Neuronal stem cell (in vitro differentiated cells): ENCODE data around the gene RAN.
A peak's percentile ranks its signal among the peaks of the same experiment; 100 is the strongest.

Source experiments
- DNase-seq: peaks from one replicate; pipeline ENCODE4 v3.0.0-alpha.2; 2013; ENCODE audit warnings: low spot score
- H2AFZ ChIP-seq: one replicate; pipeline ENCODE4 v1.6.1; 2013; ENCODE audit warnings: mild to moderate bottlenecking, low read length, inconsistent platforms
- H2AK5ac ChIP-seq: 2 replicates; pipeline ENCODE4 v1.6.1; 2013; ENCODE audit warnings: low read depth, mild to moderate bottlenecking, inconsistent platforms, low read length, moderate library complexity, mixed read lengths
- H2BK120ac ChIP-seq: 2 replicates; pipeline ENCODE4 v1.6.1; 2013; ENCODE audit warnings: low read depth, mild to moderate bottlenecking, inconsistent platforms, low read length, moderate library complexity, mixed read lengths
- H2BK12ac ChIP-seq: one replicate; pipeline ENCODE4 v1.6.1; 2013; ENCODE audit warnings: low read length, inconsistent platforms
- H2BK15ac ChIP-seq: 2 replicates; pipeline ENCODE4 v1.6.1; 2013; ENCODE audit warnings: mild to moderate bottlenecking, low read length, inconsistent platforms, mixed read lengths
- H2BK5ac ChIP-seq: one replicate; pipeline ENCODE4 v1.6.1; 2013; ENCODE audit warnings: inconsistent platforms, mild to moderate bottlenecking, low read length, moderate library complexity
- H3K14ac ChIP-seq: one replicate; pipeline ENCODE4 v1.6.1; 2013; ENCODE audit warnings: low read length, inconsistent platforms
- H3K18ac ChIP-seq: 2 replicates; pipeline ENCODE4 v1.6.1; 2013; ENCODE audit warnings: low read length, inconsistent platforms
- H3K23ac ChIP-seq: 2 replicates; pipeline ENCODE4 v1.6.1; 2013; ENCODE audit warnings: low read depth, mild to moderate bottlenecking, mixed read lengths, low read length, inconsistent platforms; ENCODE audit not compliant: poor library complexity
- H3K27ac ChIP-seq: replicated peaks from 3 replicates; pipeline ENCODE4 v1.5.1; 2013; ENCODE audit warnings: low read length, inconsistent platforms
- H3K27me3 ChIP-seq, 3 experiments: 2 replicates each; pipeline ENCODE4 v1.6.1; 2013; ENCODE audit warnings: low read length in 3 of 3, mild to moderate bottlenecking in 2 of 3, inconsistent platforms in 1 of 3, low read depth in 1 of 3, mixed read lengths in 1 of 3, moderate library complexity in 1 of 3; ENCODE audit not compliant: control insufficient read depth in 3 of 3, insufficient read depth in 3 of 3
- H3K36me3 ChIP-seq, 2 donors: replicated peaks in 1 of 2; 2 replicates each; pipeline ENCODE4 v1.6.1; 2013; ENCODE audit warnings: low read length in 2 of 2; ENCODE audit not compliant: control insufficient read depth in 2 of 2, insufficient read depth in 2 of 2
- H3K4ac ChIP-seq: 2 replicates; pipeline ENCODE4 v1.6.1; 2013; ENCODE audit warnings: inconsistent platforms, mild to moderate bottlenecking, low read length, moderate library complexity
- H3K4me1 ChIP-seq, 2 donors: 1 replicate in 1 of 2; 2 replicates in 1 of 2; pipeline ENCODE4 v1.6.1; 2013; ENCODE audit warnings: low read length in 2 of 2, low read depth in 1 of 2; ENCODE audit not compliant: control insufficient read depth in 2 of 2, insufficient read depth in 1 of 2
- H3K4me2 ChIP-seq: one replicate; pipeline ENCODE4 v1.6.1; 2013; ENCODE audit warnings: mild to moderate bottlenecking, low read length, inconsistent platforms; ENCODE audit not compliant: insufficient read depth, poor library complexity, severe bottlenecking
- H3K4me3 ChIP-seq, 2 donors: 2 replicates each; pipeline ENCODE4 v1.5.1; 2013; ENCODE audit warnings: low read length in 2 of 2, mild to moderate bottlenecking in 2 of 2, inconsistent platforms in 1 of 2, moderate library complexity in 1 of 2
- H3K79me1 ChIP-seq: one replicate; pipeline ENCODE4 v1.6.1; 2013; ENCODE audit warnings: low read depth, mild to moderate bottlenecking, inconsistent platforms, low read length, moderate library complexity
- H3K9ac ChIP-seq: one replicate; pipeline ENCODE4 v1.6.1; 2013; ENCODE audit warnings: mild to moderate bottlenecking, low read depth, low read length, inconsistent platforms; ENCODE audit not compliant: poor library complexity
- H3K9me3 ChIP-seq, 2 donors: replicated peaks in 1 of 2; 2 replicates each; pipeline versions ENCODE3 to v1.6.1; 2013; ENCODE audit warnings: low read length in 2 of 2, mild to moderate bottlenecking in 2 of 2, inconsistent platforms in 1 of 2, low read depth in 1 of 2, mixed read lengths in 1 of 2, moderate library complexity in 1 of 2; ENCODE audit not compliant: control insufficient read depth in 2 of 2, insufficient read depth in 1 of 2
- H4K8ac ChIP-seq: one replicate; pipeline ENCODE4 v1.6.1; 2013; ENCODE audit warnings: low read depth, mild to moderate bottlenecking, inconsistent platforms, low read length, moderate library complexity
- H4K91ac ChIP-seq: one replicate; pipeline ENCODE4 v1.6.1; 2013; ENCODE audit warnings: low read length, low read depth, mild to moderate bottlenecking, inconsistent platforms; ENCODE audit not compliant: poor library complexity
- WGBS, 2 donors: extraction: QIAGEN DNeasy Blood & Tissue Kit; methylation state at CpG; one replicate each; pipeline ENCODE4 v1.1.7; 2013; ENCODE audit warnings: missing lambda C conversion rate in 2 of 2, mixed read lengths in 1 of 2; ENCODE audit not compliant: insufficient read length in 2 of 2, insufficient replicate concordance in 1 of 2; ENCODE audit errors: extremely low coverage in 2 of 2; 5-methylcytosine and 5-hydroxymethylcytosine counted together

Gene RAN

DNA sequence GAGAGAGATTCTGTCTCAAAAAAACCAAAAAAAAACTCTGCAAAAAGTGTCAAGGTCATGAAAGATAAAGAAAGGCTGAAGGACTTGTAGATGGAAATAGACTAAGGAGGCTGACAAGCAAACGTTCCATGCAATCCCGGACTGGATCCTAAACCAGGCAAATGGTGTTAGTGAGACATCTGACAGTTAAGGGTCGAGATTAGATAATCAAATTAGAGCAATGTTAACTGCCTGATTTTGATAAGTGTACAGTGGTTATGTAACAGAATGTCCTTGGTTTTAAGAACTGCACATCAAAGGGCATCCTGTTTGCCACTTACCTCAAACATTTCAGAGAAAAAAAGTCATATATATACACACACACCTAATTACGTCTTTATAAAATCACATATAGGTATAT lies 3.5 kb upstream of the RAN start:
- H2AK5ac ChIP-seq, result no peak overlapping the region
- H3K27ac ChIP-seq, result no peak overlapping the region
- DNase-seq, result no peak
- no peak overlapping the region for H3K18ac ChIP-seq
- no peak overlapping the region for H2BK5ac ChIP-seq
- no peak overlapping the region for H2BK120ac ChIP-seq
- WGBS, 2 donors, result no CpG with 5 or more reads among the region's 4 CpGs
- H3K27me3 ChIP-seq, result no peaks in the 10 kb centered on the region
- no peak overlapping the region for H3K14ac ChIP-seq
- no peak overlapping the region for H3K4me2 ChIP-seq
- H3K23ac ChIP-seq, result no peak overlapping the region
- H2AFZ ChIP-seq, result no peak overlapping the region
- H3K4me1 ChIP-seq, result peaks cover 1 to 5% of the 10 kb centered on the region in 2 donors
- no peak overlapping the region for H4K8ac ChIP-seq
- H3K36me3 ChIP-seq, result peaks cover 4 to 10% of the 10 kb centered on the region in 2 donors
- no peak overlapping the region for H3K4ac ChIP-seq
- H3K9me3 ChIP-seq, result no peaks in the 10 kb centered on the region
- H2BK15ac ChIP-seq, result no peak overlapping the region
- no peak overlapping the region for H4K91ac ChIP-seq
- no peaks in the 10 kb centered on the region for H3K79me1 ChIP-seq
- no peak overlapping the region for H3K4me3 ChIP-seq
- no peak overlapping the region for H3K9ac ChIP-seq
- no peak overlapping the region for H2BK12ac ChIP-seq

- H4K8ac ChIP-seq, result no peak overlapping the region
- H3K14ac ChIP-seq, result no peak overlapping the region
- peak overlapping the region; percentile 98 for H3K23ac ChIP-seq
- H3K36me3 ChIP-seq, result peaks cover 19 to 33% of the 10 kb centered on the region in 2 donors
- peaks cover 2% of the 10 kb centered on the region for H3K79me1 ChIP-seq
- H3K4me2 ChIP-seq, result no peak overlapping the region
- no peak overlapping the region for H3K18ac ChIP-seq
- peak overlapping the region; percentile 99 for H2AFZ ChIP-seq
- no peak overlapping the region for H2AK5ac ChIP-seq
- no peak overlapping the region for H2BK15ac ChIP-seq
- H3K4me3 ChIP-seq, result no peak overlapping the region
- H3K27ac ChIP-seq, result no peak overlapping the region
- H3K27me3 ChIP-seq, result no peaks in the 10 kb centered on the region
- no CpG with 5 or more reads among the region's 31 CpGs for WGBS, 2 donors
- no peaks in the 10 kb centered on the region for H3K9me3 ChIP-seq
- H2BK5ac ChIP-seq, result no peak overlapping the region
- H3K4me1 ChIP-seq, result peaks cover 1 to 14% of the 10 kb centered on the region in 2 donors
- peak; percentile 33 for DNase-seq
- no peak overlapping the region for H2BK12ac ChIP-seq
- no peak overlapping the region for H3K4ac ChIP-seq
- no peak overlapping the region for H2BK120ac ChIP-seq
- no peak overlapping the region for H4K91ac ChIP-seq
- H3K9ac ChIP-seq, result no peak overlapping the region
These were observed 1.2 kb upstream of the RAN start for GRCh38 chr12:130870442-130871285.

DNA sequence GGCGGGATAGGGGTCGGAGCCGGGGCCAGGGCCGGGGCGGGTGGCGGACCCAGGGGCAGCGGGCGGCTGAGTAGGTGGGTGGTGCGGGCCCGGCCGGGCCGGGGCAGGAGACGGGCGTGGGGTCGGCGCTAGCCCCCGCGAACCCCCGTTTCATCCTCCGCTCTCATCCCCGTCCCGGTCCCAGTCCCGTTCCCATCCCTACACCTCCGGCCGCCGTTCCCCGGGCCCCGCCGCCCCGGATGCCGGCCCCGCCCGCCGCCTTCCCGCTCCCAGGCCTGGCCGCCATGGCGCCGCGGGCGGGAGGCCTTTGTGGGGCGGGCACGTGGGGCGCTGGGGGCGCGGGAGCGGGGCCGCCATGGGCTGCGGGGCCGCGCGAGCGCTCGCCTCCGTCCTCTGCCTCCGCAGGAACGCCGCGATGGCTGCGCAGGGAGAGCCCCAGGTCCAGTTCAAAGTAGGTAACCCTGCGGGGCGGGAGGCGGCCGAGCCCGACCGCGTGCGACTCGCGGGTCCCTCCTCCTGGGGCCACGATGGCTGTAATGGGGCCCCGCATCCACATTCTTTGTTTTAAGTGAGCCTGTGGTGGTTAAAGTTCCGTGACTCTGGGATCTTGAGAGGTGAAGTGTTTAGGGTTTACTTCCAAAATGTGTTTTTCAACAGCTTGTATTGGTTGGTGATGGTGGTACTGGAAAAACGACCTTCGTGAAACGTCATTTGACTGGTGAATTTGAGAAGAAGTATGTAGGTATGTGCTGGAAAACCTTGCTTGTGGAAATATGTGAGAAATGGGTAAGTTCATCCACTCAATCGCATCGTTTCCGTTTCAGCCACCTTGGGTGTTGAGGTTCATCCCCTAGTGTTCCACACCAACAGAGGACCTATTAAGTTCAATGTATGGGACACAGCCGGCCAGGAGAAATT lies 572 bp downstream of the RAN start:
- Histone ChIP-seq H3K36me3 (peaks cover 28 to 50% of the 10 kb centered on the region in 2 donors), H2BK5ac (peak overlapping the region; percentile 93), H3K14ac (peak overlapping the region; percentile 82), H3K79me1 (peaks cover 2% of the 10 kb centered on the region), H2AK5ac (peak overlapping the region; percentile 99), H3K4me2 (peak overlapping the region; percentile 68), H2BK120ac (no peak overlapping the region), H2BK12ac (no peak overlapping the region), H3K27me3 (no peaks in the 10 kb centered on the region), H3K4me1 (peaks cover 1 to 14% of the 10 kb centered on the region in 2 donors), H3K23ac (peak overlapping the region; percentile 98), H2AFZ (peak overlapping the region; percentile 75), H3K18ac (peak overlapping the region; percentile 98), H3K9me3 (no peaks in the 10 kb centered on the region), H3K9ac (peak overlapping the region; percentile 89), H4K8ac (no peak overlapping the region), H3K4ac (peak overlapping the region; percentile 66), H2BK15ac (no peak overlapping the region), H4K91ac (no peak overlapping the region), H3K4me3 (peak overlapping the region; percentile 70 to 99), H3K27ac (no peak overlapping the region)
- no peak for DNase-seq
- WGBS, 2 donors, result no CpG with 5 or more reads among the region's 79 CpGs
